Heart right ventricle (tissue), 16 donors: ENCODE data around the gene KCNAB3. TPM values are rescaled to one million over a fixed set of nuclear protein-coding genes. Genes with fewer than 3 reads are reported as not detected.
A peak's percentile ranks its signal among the peaks of the same experiment; 100 is the strongest.

Experiments
- ATAC-seq, 8 donors: fragments of 200-7000 bp; cut with Tn5 transposase; one replicate each; pipeline ENCODE4 v1.9.1; 2020; ENCODE audit warnings: mild to moderate bottlenecking in 8 of 8, moderate library complexity in 8 of 8, moderate number of reproducible peaks in 1 of 8
- DNase-seq, 2 donors: peaks; one replicate each; pipeline ENCODE4 v3.0.0-alpha.2; 2020
- H3K27ac ChIP-seq, 10 donors: fragments of 200-600 bp; sonication (generic) in 2 of 10; one replicate each; pipeline versions ENCODE4 v1.5.0 to v1.8.0; 2020 to 2022; ENCODE audit warnings: mild to moderate bottlenecking in 3 of 10
- H3K27me3 ChIP-seq, 7 donors: fragments of 200-600 bp; one replicate each; pipeline ENCODE4 v1.8.0; 2021 to 2022; ENCODE audit warnings: mild to moderate bottlenecking in 2 of 7
- H3K36me3 ChIP-seq, 9 donors: fragments of 200-600 bp; sonication (generic) in 1 of 9; one replicate each; pipeline versions ENCODE4 v1.5.0 to v1.8.0; 2020 to 2022; ENCODE audit warnings: mild to moderate bottlenecking in 2 of 9
- H3K4me1 ChIP-seq, 9 donors: fragments of 200-600 bp; sonication (generic) in 1 of 9; one replicate each; pipeline versions ENCODE4 v1.5.0 to v1.8.0; 2020 to 2022; ENCODE audit warnings: mild to moderate bottlenecking in 4 of 9
- H3K4me3 ChIP-seq, 10 donors: fragments of 200-600 bp; sonication (generic) in 2 of 10; one replicate each; pipeline versions ENCODE4 v1.5.0 to v1.8.0; 2020 to 2022; ENCODE audit warnings: mild to moderate bottlenecking in 7 of 10, moderate library complexity in 2 of 10
- H3K9me3 ChIP-seq, 11 donors: fragments of 200-600 bp in 10 of 11; sonication (generic) in 2 of 11; one replicate each; pipeline versions ENCODE4 v1.5.0 to v1.8.0; 2013 to 2022; ENCODE audit warnings: mild to moderate bottlenecking in 2 of 11, control low read depth in 1 of 11, moderate library complexity in 1 of 11
- CTCF ChIP-seq, 9 donors: fragments of 200-600 bp; sonication (generic) in 2 of 9; IDR thresholded peaks; one replicate each; pipeline versions ENCODE4 v1.5.0 to v1.8.0; 2021 to 2022; ENCODE audit warnings: antibody characterized with exemption in 9 of 9, mild to moderate bottlenecking in 5 of 9, moderate library complexity in 1 of 9
- WGBS, 2 donors: extraction: QIAGEN DNeasy Blood & Tissue Kit; methylation state at CpG; one replicate each; pipeline ENCODE4 v1.1.7; 2013; ENCODE audit warnings: inconsistent platforms in 1 of 2; 5-methylcytosine and 5-hydroxymethylcytosine counted together
- intact Hi-C, 10 donors: fragments of 100-400 bp; cut with DNase I; formaldehyde crosslinking; loops; one replicate each; pipeline versions ENCODE4 v1.11.1 to v1.14.2; 2022
- polyA plus RNA-seq, 2 donors: library from polyadenylated mRNA; stranded (reverse); fragments of 200-250 nt; gene quantifications; one replicate each; pipeline ENCODE4 v1.2.3, GENCODE V29; 2013
- total RNA-seq, 10 donors: library from RNA; stranded (reverse); fragmentation: NEBNext Ultra II Directional in 3 of 10; extraction: Animal tissue kit (Norgen Biotek cat#: 25700) in 3 of 10; gene quantifications; one replicate each; pipeline versions ENCODE4 v1.2.1 to v1.2.4, GENCODE V29; 2021 to 2023
- donor health status: Arrhythmogenic right ventricular cardiomyopathy.
- donor health status: ischemic (EF 13 %, LVEDD 7.1; RV severe dilation, severe dysfunction).
- donor health status: healthy with polysubstance abuse.
- donor health status: DM: no; HTN: yes; CAD: no.
- donor health status: DM: no; HTN: no; CAD: no.
- donor health status: ischemic (EF 25% LVEDD 6.9; RV normal size, moderate dysfunction).
- donor health status: ischemic (EF 25% LVEDD 5.7; RV mildly dilated, moderate dysfunction).
- donor health status: healthy.
- donor health status: DM: yes; HTN: yes; CAD: no.
- donor health status: Ischemic cardiomyopathy.
- donor health status: ischemic (EF 35%, LVEDD 5.7; RV mildly dilated, moderate dysfunction).
- donor health status: nonischemic (EF 11% LVEDD 7.7; RV severe dilation, severe dysfunction).
- donor health status: DM: yes; HTN: yes; CAD: no.
- donor health status: PGD.
- donor health status: ischemic (EF 29% LVEDD 5.4; RV normal size, mild dysfunction).
- donor health status: nonischemic (EF 23%, LVEDD 6.1; RV moderate dilation, normal function).

The KCNAB3 gene
- total and polyA plus RNA-seq, 12 donors: 0.11 to 1.5 (median 0.39) TPM

DNA sequence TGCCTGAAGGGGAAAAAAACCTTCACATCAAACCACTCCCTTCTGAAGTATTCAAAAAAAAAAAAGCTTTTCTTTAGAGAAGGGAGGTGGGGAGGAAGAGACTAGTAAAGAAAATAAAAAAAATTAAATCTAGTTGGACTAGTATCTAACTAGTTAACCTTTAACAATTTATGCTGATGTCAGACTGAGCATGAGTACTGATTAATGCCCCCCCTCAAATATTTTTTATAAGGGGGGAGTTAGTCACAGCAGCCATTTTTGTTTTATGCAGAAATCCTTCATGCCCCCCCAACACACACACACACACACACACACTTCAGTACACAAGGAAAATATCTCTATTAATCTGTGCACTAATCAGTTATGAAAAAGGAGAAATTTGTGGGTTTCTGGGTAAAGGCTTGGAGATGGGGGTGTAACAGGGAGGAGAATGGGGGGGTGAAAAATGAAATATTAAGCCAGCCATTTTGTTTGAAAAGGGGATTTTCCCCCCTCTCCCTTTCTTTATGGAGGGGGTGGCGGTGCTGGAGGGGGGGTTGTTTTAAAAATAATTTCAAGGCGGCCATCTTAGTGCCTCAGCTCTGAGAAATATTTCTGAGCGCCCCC lies 45.8 kb downstream of the KCNAB3 start:
- 23 to 45% methylated on average over 3 of the region's 3 CpGs for WGBS, 2 donors
- Histone ChIP-seq H3K4me3 (peak overlapping the region in 8 of 10 donors; percentile 18 to 78 (median 44)), H3K27me3 (no peaks in the 10 kb centered on the region), H3K4me1 (peaks cover 11 to 77% (median 53%) of the 10 kb centered on the region in 9 donors), H3K27ac (peak overlapping the region in 6 of 10 donors; percentile 3 to 94 (median 74)), H3K36me3 (peaks cover 0 to 31% (median 10%) of the 10 kb centered on the region in 9 donors), H3K9me3 (no peaks in the 10 kb centered on the region)
- DNase-seq: no peak
- intact Hi-C loops: no loop called here
- no peak for ATAC-seq
- no peak for TF ChIP-seq CTCF (IDR thresholded peaks at IDR 0.05)

DNA sequence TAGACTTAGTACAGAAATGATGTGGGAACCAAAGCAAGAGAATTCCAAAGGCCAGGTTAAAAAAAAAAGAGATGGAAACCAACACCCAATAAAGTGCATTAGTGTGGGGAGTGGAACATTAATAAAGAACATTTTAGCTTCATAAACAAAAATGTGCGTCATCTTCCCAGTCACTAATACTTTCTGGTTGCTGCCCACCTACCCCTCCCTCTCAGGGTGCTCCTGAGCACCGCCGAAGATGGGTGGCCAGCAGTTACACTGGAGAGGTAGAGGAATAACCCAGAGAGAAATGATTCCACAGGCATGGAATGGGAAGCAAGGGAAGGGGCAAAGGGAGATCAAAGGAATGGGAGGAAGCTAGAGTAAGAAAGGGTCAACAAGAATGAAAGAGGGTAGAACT lies 47.0 kb downstream of the KCNAB3 start:
- peaks cover 3 to 65% (median 41%) of the 10 kb centered on the region in 9 donors for H3K4me1 ChIP-seq
- H3K4me3 ChIP-seq: no peak overlapping the region
- H3K9me3 ChIP-seq: no peaks in the 10 kb centered on the region
- peaks cover 0 to 41% (median 10%) of the 10 kb centered on the region in 9 donors for H3K36me3 ChIP-seq
- intact Hi-C loops: no loop called here
- WGBS, 2 donors: 83 to 92% methylated on average over 3 of the region's 3 CpGs
- no peaks in the 10 kb centered on the region for H3K27me3 ChIP-seq
- ATAC-seq: no peak
- no peak for DNase-seq
- TF ChIP-seq CTCF (IDR thresholded peaks at IDR 0.05): no peak
- peak overlapping the region in 2 of 10 donors; percentile 57 to 76 for H3K27ac ChIP-seq

GRCh38 chr17:7882068-7882467 lies 47.6 kb downstream of the KCNAB3 start:
- ATAC-seq (no peak), DNase-seq (no peak)
- Histone ChIP-seq H3K4me1 (peaks cover 2 to 59% (median 36%) of the 10 kb centered on the region in 9 donors), H3K9me3 (no peaks in the 10 kb centered on the region), H3K4me3 (no peak overlapping the region), H3K27ac (peak overlapping the region in 1 of 10 donors; percentile 15), H3K36me3 (peaks cover 0 to 47% (median 10%) of the 10 kb centered on the region in 9 donors), H3K27me3 (no peaks in the 10 kb centered on the region)
- intact Hi-C loops: no loop called here
- TF ChIP-seq CTCF (IDR thresholded peaks at IDR 0.05): no peak
- 75 to 81% methylated on average over 7 of the region's 7 CpGs for WGBS, 2 donors

- H3K4me1 ChIP-seq: peaks cover 0 to 53% (median 30%) of the 10 kb centered on the region in 9 donors
- H3K27me3 ChIP-seq: no peaks in the 10 kb centered on the region
- no peak for ATAC-seq
- H3K36me3 ChIP-seq: peaks cover 0 to 49% (median 10%) of the 10 kb centered on the region in 9 donors
- WGBS, 2 donors: 48 to 55% methylated on average over 7 of the region's 7 CpGs
- intact Hi-C loops: no loop called here
- no peak for TF ChIP-seq CTCF (IDR thresholded peaks at IDR 0.05)
- H3K27ac ChIP-seq: peak overlapping the region in 2 of 10 donors; percentile 15 to 45
- H3K4me3 ChIP-seq: no peak overlapping the region
- DNase-seq: no peak
- H3K9me3 ChIP-seq: no peaks in the 10 kb centered on the region
These were observed 48.2 kb downstream of the KCNAB3 start for GRCh38 chr17:7881276-7882054.
